Heart right ventricle (tissue), 16 donors: Measurements from ENCODE around the gene NDUFA8. TPM values are rescaled to one million over a fixed set of nuclear protein-coding genes. Genes with fewer than 3 reads are reported as not detected.

Experiments used
- ATAC-seq, 8 donors: fragments of 200-7000 bp; cut with Tn5 transposase; one replicate each; pipeline ENCODE4 v1.9.1; 2020; ENCODE audit warnings: mild to moderate bottlenecking in 8 of 8, moderate library complexity in 8 of 8, moderate number of reproducible peaks in 1 of 8
- DNase-seq, 2 donors: peaks; one replicate each; pipeline ENCODE4 v3.0.0-alpha.2; 2020
- H3K27ac ChIP-seq, 10 donors: fragments of 200-600 bp; sonication (generic) in 2 of 10; one replicate each; pipeline versions ENCODE4 v1.5.0 to v1.8.0; 2020 to 2022; ENCODE audit warnings: mild to moderate bottlenecking in 3 of 10
- H3K27me3 ChIP-seq, 7 donors: fragments of 200-600 bp; one replicate each; pipeline ENCODE4 v1.8.0; 2021 to 2022; ENCODE audit warnings: mild to moderate bottlenecking in 2 of 7
- H3K36me3 ChIP-seq, 9 donors: fragments of 200-600 bp; sonication (generic) in 1 of 9; one replicate each; pipeline versions ENCODE4 v1.5.0 to v1.8.0; 2020 to 2022; ENCODE audit warnings: mild to moderate bottlenecking in 2 of 9
- H3K4me1 ChIP-seq, 9 donors: fragments of 200-600 bp; sonication (generic) in 1 of 9; one replicate each; pipeline versions ENCODE4 v1.5.0 to v1.8.0; 2020 to 2022; ENCODE audit warnings: mild to moderate bottlenecking in 4 of 9
- H3K4me3 ChIP-seq, 10 donors: fragments of 200-600 bp; sonication (generic) in 2 of 10; one replicate each; pipeline versions ENCODE4 v1.5.0 to v1.8.0; 2020 to 2022; ENCODE audit warnings: mild to moderate bottlenecking in 7 of 10, moderate library complexity in 2 of 10
- H3K9me3 ChIP-seq, 11 donors: fragments of 200-600 bp in 10 of 11; sonication (generic) in 2 of 11; one replicate each; pipeline versions ENCODE4 v1.5.0 to v1.8.0; 2013 to 2022; ENCODE audit warnings: mild to moderate bottlenecking in 2 of 11, control low read depth in 1 of 11, moderate library complexity in 1 of 11
- CTCF ChIP-seq, 9 donors: fragments of 200-600 bp; sonication (generic) in 2 of 9; IDR thresholded peaks; one replicate each; pipeline versions ENCODE4 v1.5.0 to v1.8.0; 2021 to 2022; ENCODE audit warnings: antibody characterized with exemption in 9 of 9, mild to moderate bottlenecking in 5 of 9, moderate library complexity in 1 of 9
- WGBS, 2 donors: extraction: QIAGEN DNeasy Blood & Tissue Kit; methylation state at CpG; one replicate each; pipeline ENCODE4 v1.1.7; 2013; ENCODE audit warnings: inconsistent platforms in 1 of 2; 5-methylcytosine and 5-hydroxymethylcytosine counted together
- intact Hi-C, 10 donors: fragments of 100-400 bp; cut with DNase I; formaldehyde crosslinking; loops; one replicate each; pipeline versions ENCODE4 v1.11.1 to v1.14.2; 2022
- polyA plus RNA-seq, 2 donors: library from polyadenylated mRNA; stranded (reverse); fragments of 200-250 nt; gene quantifications; one replicate each; pipeline ENCODE4 v1.2.3, GENCODE V29; 2013
- total RNA-seq, 10 donors: library from RNA; stranded (reverse); fragmentation: NEBNext Ultra II Directional in 3 of 10; extraction: Animal tissue kit (Norgen Biotek cat#: 25700) in 3 of 10; gene quantifications; one replicate each; pipeline versions ENCODE4 v1.2.1 to v1.2.4, GENCODE V29; 2021 to 2023
- donor health status: Arrhythmogenic right ventricular cardiomyopathy.
- donor health status: ischemic (EF 13 %, LVEDD 7.1; RV severe dilation, severe dysfunction).
- donor health status: healthy with polysubstance abuse.
- donor health status: DM: no; HTN: yes; CAD: no.
- donor health status: DM: no; HTN: no; CAD: no.
- donor health status: ischemic (EF 25% LVEDD 6.9; RV normal size, moderate dysfunction).
- donor health status: ischemic (EF 25% LVEDD 5.7; RV mildly dilated, moderate dysfunction).
- donor health status: healthy.
- donor health status: DM: yes; HTN: yes; CAD: no.
- donor health status: Ischemic cardiomyopathy.
- donor health status: ischemic (EF 35%, LVEDD 5.7; RV mildly dilated, moderate dysfunction).
- donor health status: nonischemic (EF 11% LVEDD 7.7; RV severe dilation, severe dysfunction).
- donor health status: DM: yes; HTN: yes; CAD: no.
- donor health status: PGD.
- donor health status: ischemic (EF 29% LVEDD 5.4; RV normal size, mild dysfunction).
- donor health status: nonischemic (EF 23%, LVEDD 6.1; RV moderate dilation, normal function).

Gene NDUFA8
- total and polyA plus RNA-seq, 12 donors: 222 to 739 (median 313) TPM

GRCh38 chr9:122186301-122186700 lies 26.7 kb upstream of the NDUFA8 start:
- Histone ChIP-seq H3K4me3 (no peak overlapping the region), H3K9me3 (no peaks in the 10 kb centered on the region), H3K27ac (no peak overlapping the region), H3K4me1 (no peaks in the 10 kb centered on the region), H3K27me3 (peaks cover 0 to 33% (median 14%) of the 10 kb centered on the region in 7 donors), H3K36me3 (no peaks in the 10 kb centered on the region)
- intact Hi-C loops: no loop called here
- ATAC-seq (no peak), DNase-seq (no peak)
- WGBS, 2 donors: 72 to 74% methylated on average over 5 of the region's 5 CpGs
- TF ChIP-seq CTCF (IDR thresholded peaks at IDR 0.05): peak in 3 of 9 donors; percentile 10 to 31 (median 20)

- TF ChIP-seq CTCF (IDR thresholded peaks at IDR 0.05): no peak
- Histone ChIP-seq H3K36me3 (no peaks in the 10 kb centered on the region), H3K27me3 (peaks cover 0 to 33% (median 14%) of the 10 kb centered on the region in 7 donors), H3K4me3 (no peak overlapping the region), H3K4me1 (no peaks in the 10 kb centered on the region), H3K27ac (no peak overlapping the region), H3K9me3 (no peaks in the 10 kb centered on the region)
- ATAC-seq: no peak
- WGBS, 2 donors: 86 to 93% methylated on average over 1 of the region's 1 CpG
- DNase-seq: no peak
- intact Hi-C loops: no loop called here
These were observed 25.0 kb upstream of the NDUFA8 start for GRCh38 chr9:122184551-122184950.

DNA sequence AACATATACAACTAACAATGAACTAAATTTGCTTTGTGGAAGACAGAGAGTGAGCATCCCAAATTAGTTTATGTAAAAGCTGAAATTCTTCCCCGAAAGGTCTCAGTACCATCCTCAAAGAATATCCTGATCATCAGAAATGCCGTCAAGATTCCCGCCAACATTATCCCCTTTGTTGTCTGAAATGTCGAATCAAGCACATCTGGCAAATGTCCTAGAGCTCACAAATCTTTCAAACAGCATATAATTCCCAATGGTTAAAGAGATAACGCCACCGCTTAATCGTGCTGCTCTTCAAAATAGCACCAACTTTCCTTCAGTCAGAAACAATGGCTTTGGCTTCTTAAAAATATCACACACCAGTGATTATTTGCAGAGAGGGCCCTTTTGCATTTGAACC lies 23.9 kb upstream of the NDUFA8 start:
- no peak for TF ChIP-seq CTCF (IDR thresholded peaks at IDR 0.05)
- Histone ChIP-seq H3K36me3 (no peaks in the 10 kb centered on the region), H3K9me3 (no peaks in the 10 kb centered on the region), H3K4me1 (no peaks in the 10 kb centered on the region), H3K4me3 (no peak overlapping the region), H3K27me3 (peaks cover 0 to 33% (median 14%) of the 10 kb centered on the region in 7 donors), H3K27ac (no peak overlapping the region)
- intact Hi-C loops: no loop called here
- ATAC-seq: no peak
- DNase-seq: no peak
- WGBS, 2 donors: 50 to 54% methylated on average over 7 of the region's 7 CpGs

GRCh38 chr9:122180633-122181032 lies 21.1 kb upstream of the NDUFA8 start:
- WGBS, 2 donors: 45 to 72% methylated on average over 4 of the region's 4 CpGs
- Histone ChIP-seq H3K9me3 (no peaks in the 10 kb centered on the region), H3K27ac (no peak overlapping the region), H3K27me3 (peaks cover 0 to 37% (median 14%) of the 10 kb centered on the region in 7 donors), H3K4me3 (no peak overlapping the region), H3K4me1 (no peaks in the 10 kb centered on the region), H3K36me3 (no peaks in the 10 kb centered on the region)
- DNase-seq (no peak), ATAC-seq (no peak)
- no peak for TF ChIP-seq CTCF (IDR thresholded peaks at IDR 0.05)
- intact Hi-C loops: no loop called here
